ENCODE data around the gene RAB3GAP1. TPM values are rescaled to one million over a fixed set of nuclear protein-coding genes. Genes with fewer than 3 reads are reported as not detected.

Gene RAB3GAP1
- total and polyA plus RNA-seq, 7 donors, result 24.5 to 52.7 (median 38.5) TPM

DNA sequence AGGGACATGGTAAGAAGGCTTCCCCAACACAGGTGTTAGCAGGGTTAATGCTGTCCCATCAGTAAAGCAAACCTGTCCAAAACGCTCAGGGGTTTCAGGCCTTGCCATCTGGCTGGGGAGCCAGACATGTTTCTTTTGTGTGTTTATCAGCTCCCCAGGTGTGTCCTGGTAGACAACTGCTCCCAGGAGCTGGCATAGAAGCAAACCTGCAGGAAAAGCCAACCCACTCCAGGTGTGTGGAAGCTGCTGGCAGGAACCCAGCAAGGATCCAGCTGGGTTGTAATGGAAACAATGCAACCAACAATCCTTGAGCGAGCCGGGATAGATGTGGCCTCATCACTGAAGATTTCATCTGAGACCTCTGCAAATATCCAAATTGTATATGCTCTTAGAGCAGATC, 123.1 kb downstream of the RAB3GAP1 start:
- 75 to 77% (median 77%) methylated on average over 3 of the region's 3 CpGs for WGBS, 3 donors
- TF ChIP-seq CTCF (IDR thresholded peaks at IDR 0.05), result no peak
- ATAC-seq, result no peak
- Histone ChIP-seq H3K27me3 (ENCODE audit: insufficient read depth in 3 of 3, low read length in 2 of 3) (no peaks in the 10 kb centered on the region), H3K4me1 (no peaks in the 10 kb centered on the region), H3K9me3 (no peaks in the 10 kb centered on the region), H3K4me3 (no peak overlapping the region), H3K27ac (no peak overlapping the region), H3K36me3 (ENCODE audit: insufficient read depth in 1 of 2, low read depth in 1 of 2) (peaks cover 3 to 52% of the 10 kb centered on the region in 2 donors)
- intact Hi-C loops (cut with DNase I), result no loop called here
- DNase-seq, result no peak

GRCh38 chr2:135179689-135180088, 127.6 kb downstream of the RAB3GAP1 start:
- no peak for DNase-seq
- no peaks in the 10 kb centered on the region for H3K4me1 ChIP-seq
- WGBS, 3 donors, result 88 to 100% (median 95%) methylated on average over 1 of the region's 1 CpG
- no peak for ATAC-seq
- intact Hi-C loops (cut with DNase I), result no loop called here
- H3K27ac ChIP-seq, result no peak overlapping the region
- H3K4me3 ChIP-seq, result no peak overlapping the region
- TF ChIP-seq CTCF (IDR thresholded peaks at IDR 0.05), result no peak
- no peaks in the 10 kb centered on the region for H3K9me3 ChIP-seq
- no peaks in the 10 kb centered on the region for H3K27me3 ChIP-seq (ENCODE audit: insufficient read depth in 3 of 3, low read length in 2 of 3)
- peaks cover 0 to 26% of the 10 kb centered on the region in 2 donors for H3K36me3 ChIP-seq (ENCODE audit: insufficient read depth in 1 of 2, low read depth in 1 of 2)

- no peak for TF ChIP-seq CTCF (IDR thresholded peaks at IDR 0.05)
- ATAC-seq, result no peak
- no peak for DNase-seq
- 69 to 76% (median 72%) methylated on average over 8 of the region's 8 CpGs for WGBS, 3 donors
- H3K27ac ChIP-seq, result no peak overlapping the region
- no peaks in the 10 kb centered on the region for H3K4me1 ChIP-seq
- peaks cover 0 to 4% of the 10 kb centered on the region in 2 donors for H3K36me3 ChIP-seq (ENCODE audit: insufficient read depth in 1 of 2, low read depth in 1 of 2)
- H3K9me3 ChIP-seq, result no peaks in the 10 kb centered on the region
- intact Hi-C loops (cut with DNase I), result no loop called here
- H3K4me3 ChIP-seq, result no peak overlapping the region
- no peaks in the 10 kb centered on the region for H3K27me3 ChIP-seq (ENCODE audit: insufficient read depth in 3 of 3, low read length in 2 of 3)
These were observed 130.1 kb downstream of the RAB3GAP1 start for GRCh38 chr2:135182190-135182589.

- WGBS, 3 donors, result 56 to 68% (median 62%) methylated on average over 3 of the region's 3 CpGs
- no peaks in the 10 kb centered on the region for H3K27me3 ChIP-seq (ENCODE audit: insufficient read depth in 3 of 3, low read length in 2 of 3)
- no peak for ATAC-seq
These were observed 130.5 kb downstream of the RAB3GAP1 start for GRCh38 chr2:135182601-135183000.

More at GRCh38 chr2:135182601-135183000, 130.5 kb downstream of the RAB3GAP1 start:
- H3K4me1 ChIP-seq, result no peaks in the 10 kb centered on the region
- DNase-seq, result no peak
- H3K36me3 ChIP-seq (ENCODE audit: insufficient read depth in 1 of 2, low read depth in 1 of 2), result peaks cover 0 to under 1% of the 10 kb centered on the region in 2 donors
- H3K27ac ChIP-seq, result no peak overlapping the region
- no peaks in the 10 kb centered on the region for H3K9me3 ChIP-seq
- no peak for TF ChIP-seq CTCF (IDR thresholded peaks at IDR 0.05)
- no peak overlapping the region for H3K4me3 ChIP-seq
- intact Hi-C loops (cut with DNase I), result no loop called here
